Measurements from ENCODE around the gene GLYR1. TPM values are rescaled to one million over a fixed set of nuclear protein-coding genes. Genes with fewer than 3 reads are reported as not detected.

GLYR1 gene
- total and polyA plus RNA-seq, 9 of the 15 experiments (the other 6 are each of a cell fraction or from before 2014, with no cell fraction given) = 6.7 to 99.2 (median 60.2) TPM

DNA sequence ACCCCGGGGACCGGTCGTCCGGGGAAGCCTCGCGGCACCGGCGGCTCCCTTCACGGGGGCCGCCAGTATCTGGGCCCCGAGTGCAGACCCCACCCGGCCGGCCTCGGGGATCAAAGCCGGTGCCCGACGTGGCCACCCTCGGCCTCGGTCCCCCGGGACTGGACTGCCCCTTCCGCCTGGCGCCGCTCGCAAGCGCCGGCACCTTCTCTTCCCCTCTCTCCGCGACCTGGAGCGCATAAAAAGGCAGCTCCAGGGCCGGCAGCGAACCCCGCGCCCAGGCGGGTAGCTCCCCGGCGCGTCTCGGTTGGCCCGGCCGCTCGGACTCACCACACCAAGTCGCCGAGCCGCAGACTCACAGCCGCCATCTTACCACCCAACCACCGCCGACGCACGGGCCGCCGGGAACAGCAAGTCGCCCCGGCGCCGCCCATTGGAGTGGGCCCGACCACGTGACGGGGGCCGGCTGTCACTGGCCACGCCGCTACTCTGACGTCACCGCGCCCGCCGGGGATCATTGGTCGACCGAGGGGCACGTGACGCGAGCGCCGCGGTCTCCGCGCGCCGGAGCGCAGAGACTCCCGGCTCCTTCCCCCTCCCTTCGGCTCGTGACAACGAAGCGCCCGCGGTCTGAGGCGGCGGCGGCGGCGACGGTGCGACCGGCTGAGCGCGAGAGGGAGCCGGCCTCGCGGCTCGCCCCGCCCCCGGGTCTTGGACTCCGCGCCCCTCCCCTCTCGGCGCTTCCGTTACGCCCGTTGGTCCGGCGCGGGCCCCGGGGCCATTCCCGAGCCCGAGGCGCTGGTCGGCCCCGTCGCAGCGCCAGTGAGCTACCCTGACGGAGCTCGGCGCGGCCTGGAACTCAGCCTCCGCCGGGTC is at the start of gene GLYR1, which contains the start of gene UBN1 (continued):
- TF ChIP-seq CREB3 (tag; conservative IDR thresholded peaks at IDR 0.05; ENCODE audit: low read depth) (no peak), HMG20B (CRISPR knock-in tag; IDR thresholded peaks at IDR 0.05) (no peak), TARDBP (IDR thresholded peaks at IDR 0.05) (no peak), ZNF274 (IDR thresholded peaks at IDR 0.05; ENCODE audit: borderline replicate concordance, low read depth, low read length) (no peak), ELK1 (CRISPR knock-in tag; IDR thresholded peaks at IDR 0.05) (no peak), ATF1 (CRISPR knock-in tag; IDR thresholded peaks at IDR 0.05) (peak; percentile 81), ATF1 (tag; IDR thresholded peaks at IDR 0.05) (peak; percentile 99), ZBTB26 (CRISPR knock-in tag; IDR thresholded peaks at IDR 0.05) (no peak), ZNF778 (CRISPR knock-in tag; IDR thresholded peaks at IDR 0.05) (no peak), ESRRA (IDR thresholded peaks at IDR 0.05; ENCODE audit: borderline replicate concordance, low read depth) (peak; percentile 73; the same call in 1 of the 2 replicates), TRIM25 (IDR thresholded peaks at IDR 0.05; ENCODE audit: borderline replicate concordance) (no peak), GATAD2A (IDR thresholded peaks at IDR 0.05) (no peak), ETV5 (CRISPR knock-in tag; IDR thresholded peaks at IDR 0.05; ENCODE audit: low read depth) (no peak), ZFX (CRISPR knock-in tag; IDR thresholded peaks at IDR 0.05) (peak; percentile 74), RB1 (IDR thresholded peaks at IDR 0.05; ENCODE audit: low read depth) (peak; percentile 53), XRCC5 (IDR thresholded peaks at IDR 0.05; ENCODE audit: low read depth, low read length) (peak; percentile 24; the same call in 1 of the 2 replicates), ZNF586 (CRISPR knock-in tag; conservative IDR thresholded peaks at IDR 0.05) (no peak), RBM15 (IDR thresholded peaks at IDR 0.05; ENCODE audit: insufficient read depth, low read length) (no peak), SAP30 (IDR thresholded peaks at IDR 0.05; ENCODE audit: borderline replicate concordance, insufficient read depth, low read depth, low read length, poor library complexity, severe bottlenecking) (peak; percentile 62)
- TF ChIP-seq, protein P1, sequence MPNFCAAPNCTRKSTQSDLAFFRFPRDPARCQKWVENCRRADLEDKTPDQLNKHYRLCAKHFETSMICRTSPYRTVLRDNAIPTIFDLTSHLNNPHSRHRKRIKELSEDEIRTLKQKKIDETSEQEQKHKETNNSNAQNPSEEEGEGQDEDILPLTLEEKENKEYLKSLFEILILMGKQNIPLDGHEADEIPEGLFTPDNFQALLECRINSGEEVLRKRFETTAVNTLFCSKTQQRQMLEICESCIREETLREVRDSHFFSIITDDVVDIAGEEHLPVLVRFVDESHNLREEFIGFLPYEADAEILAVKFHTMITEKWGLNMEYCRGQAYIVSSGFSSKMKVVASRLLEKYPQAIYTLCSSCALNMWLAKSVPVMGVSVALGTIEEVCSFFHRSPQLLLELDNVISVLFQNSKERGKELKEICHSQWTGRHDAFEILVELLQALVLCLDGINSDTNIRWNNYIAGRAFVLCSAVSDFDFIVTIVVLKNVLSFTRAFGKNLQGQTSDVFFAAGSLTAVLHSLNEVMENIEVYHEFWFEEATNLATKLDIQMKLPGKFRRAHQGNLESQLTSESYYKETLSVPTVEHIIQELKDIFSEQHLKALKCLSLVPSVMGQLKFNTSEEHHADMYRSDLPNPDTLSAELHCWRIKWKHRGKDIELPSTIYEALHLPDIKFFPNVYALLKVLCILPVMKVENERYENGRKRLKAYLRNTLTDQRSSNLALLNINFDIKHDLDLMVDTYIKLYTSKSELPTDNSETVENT (CRISPR knock-in tag; IDR thresholded peaks at IDR 0.05) = no peak; the same call in 1 of the 2 replicates

Data from K562 (cell line).